ENCODE data around the gene CNNM1. TPM values are rescaled to one million over a fixed set of nuclear protein-coding genes. Genes with fewer than 3 reads are reported as not detected.

The CNNM1 gene
- total RNA-seq = under 1 TPM; 0.19 to 0.24 TPM
- long read RNA-seq, donor 1 = 0 reads
- long read RNA-seq, donor 2 = 0 reads

DNA sequence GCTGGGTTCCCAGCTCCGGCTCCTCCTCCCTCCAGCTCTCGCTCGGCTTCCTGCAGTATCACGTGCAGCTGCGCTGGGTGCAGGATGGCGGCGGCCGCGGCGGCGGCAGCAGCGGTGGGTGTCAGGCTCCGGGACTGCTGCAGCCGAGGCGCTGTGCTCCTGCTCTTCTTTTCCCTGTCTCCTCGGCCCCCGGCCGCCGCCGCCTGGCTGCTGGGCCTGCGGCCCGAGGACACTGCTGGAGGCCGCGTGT, at the start of gene CNNM1:
TSS of gene CNNM1 (plus strand) at position 53 of the 250 bp plus-strand sequence. CDS start at position 85, 32 bp downstream.
- intact Hi-C loops (cut with DNase I) = no loop called here
- DNase-seq (ENCODE audit: low spot score) = peak; percentile 79

DNA sequence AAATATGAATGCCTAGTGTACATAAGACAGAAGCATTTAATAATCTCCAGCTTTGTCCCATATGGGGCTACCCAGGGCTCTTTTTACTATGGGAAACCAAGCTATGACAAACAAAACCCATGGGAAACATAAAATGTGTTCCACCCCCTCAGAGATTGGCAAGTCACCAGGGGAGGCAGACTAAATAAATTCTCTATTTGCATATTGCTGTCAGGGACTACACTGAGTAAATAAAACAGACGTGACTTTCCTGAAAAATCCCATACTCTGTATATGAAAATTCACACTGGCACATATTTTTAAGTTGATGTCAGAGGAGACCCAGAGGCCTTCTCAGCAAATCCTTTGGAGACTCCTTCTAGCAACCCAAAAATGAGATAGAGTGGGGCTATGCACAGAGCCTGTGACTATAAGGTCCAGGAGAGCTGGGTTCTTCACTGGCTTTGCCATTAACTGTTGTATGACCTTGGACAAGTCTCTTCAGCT, 49.5 kb upstream of the CNNM1 start:
- intact Hi-C loops (cut with DNase I) = no loop called here
- no peak for DNase-seq (ENCODE audit: low spot score)

DNA sequence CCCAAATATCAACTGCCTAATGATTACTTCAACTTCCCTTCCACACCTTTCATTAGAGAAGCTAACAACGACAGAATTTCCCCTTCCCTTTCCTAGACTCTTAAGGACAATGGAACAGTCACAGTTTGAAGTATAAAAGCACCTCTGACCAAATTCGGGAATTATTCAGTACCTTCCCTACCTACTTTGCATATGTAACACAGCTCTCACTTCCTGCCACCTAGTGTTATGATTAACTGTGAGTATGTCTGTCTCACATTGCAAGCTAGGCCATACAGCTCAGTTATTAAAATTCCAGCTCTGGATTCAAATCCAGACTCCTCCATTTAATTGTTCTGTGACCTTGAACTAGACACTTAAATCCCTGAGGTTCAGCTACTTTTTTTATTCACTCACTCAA, 48.7 kb upstream of the CNNM1 start:
- intact Hi-C loops (cut with DNase I) = no loop called here
- no peak for DNase-seq (ENCODE audit: low spot score)

DNA sequence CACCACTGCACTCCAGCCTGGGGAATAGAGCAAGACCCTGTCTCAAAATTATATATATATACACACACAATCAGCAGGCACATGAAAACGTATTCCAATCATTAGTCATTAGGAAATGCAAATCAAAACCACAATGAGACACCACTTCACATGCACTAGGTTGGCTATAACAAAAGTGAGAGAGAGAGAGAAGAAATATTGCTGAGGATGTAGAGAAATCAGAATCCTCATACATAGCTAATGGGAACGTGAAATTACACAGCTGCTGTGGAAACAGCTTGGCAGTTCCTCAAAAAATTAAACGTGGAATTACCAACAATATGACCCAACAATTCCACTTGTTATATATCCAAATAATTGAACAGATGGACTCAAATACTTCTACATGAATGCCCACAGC, 43.3 kb upstream of the CNNM1 start:
- intact Hi-C loops (cut with DNase I) = no loop called here
- DNase-seq (ENCODE audit: low spot score) = no peak

DNA sequence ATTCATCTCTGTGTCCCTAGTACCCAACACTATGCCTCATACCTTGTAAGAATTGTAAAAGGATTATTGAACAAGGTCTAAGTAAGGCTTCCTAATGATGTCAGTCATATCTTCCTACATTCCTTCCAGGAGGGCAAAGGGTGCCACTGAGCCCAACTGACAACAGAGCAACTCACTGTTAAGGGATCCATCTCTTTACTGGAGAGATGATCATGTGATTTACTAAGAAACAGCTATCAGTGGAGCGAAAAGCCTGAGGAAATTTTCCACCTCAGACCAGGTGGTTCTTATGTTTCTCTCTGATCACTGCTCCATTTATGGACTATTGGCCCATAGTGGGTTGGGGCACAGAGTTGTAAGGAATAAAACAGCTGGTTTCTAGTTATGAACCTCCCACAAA, 38.9 kb upstream of the CNNM1 start:
- intact Hi-C loops (cut with DNase I) = no loop called here

DNA sequence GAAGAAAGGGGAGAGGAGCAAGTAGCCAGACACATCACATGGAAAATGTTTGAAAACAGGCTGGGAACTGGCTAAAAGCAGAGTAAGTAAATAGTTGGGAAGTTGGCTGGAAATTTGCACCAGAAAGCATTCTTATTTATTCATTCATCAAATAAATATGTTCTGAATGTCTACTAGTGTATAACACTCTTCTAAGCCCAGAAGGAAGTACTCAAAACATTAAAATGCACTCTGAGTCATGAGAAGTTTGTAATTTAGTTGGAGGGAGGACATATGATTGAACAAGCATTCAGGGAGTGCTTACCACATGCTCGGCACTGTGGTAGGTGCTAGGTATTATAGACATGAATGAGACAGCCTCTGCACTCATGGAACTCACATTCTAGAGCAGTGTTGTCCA, 37.0 kb upstream of the CNNM1 start:
- intact Hi-C loops (cut with DNase I) = no loop called here
- DNase-seq (ENCODE audit: low spot score) = no peak

More for the DNA sequence above, 38.9 kb upstream of the CNNM1 start:
- DNase-seq (ENCODE audit: low spot score) = no peak

DNA sequence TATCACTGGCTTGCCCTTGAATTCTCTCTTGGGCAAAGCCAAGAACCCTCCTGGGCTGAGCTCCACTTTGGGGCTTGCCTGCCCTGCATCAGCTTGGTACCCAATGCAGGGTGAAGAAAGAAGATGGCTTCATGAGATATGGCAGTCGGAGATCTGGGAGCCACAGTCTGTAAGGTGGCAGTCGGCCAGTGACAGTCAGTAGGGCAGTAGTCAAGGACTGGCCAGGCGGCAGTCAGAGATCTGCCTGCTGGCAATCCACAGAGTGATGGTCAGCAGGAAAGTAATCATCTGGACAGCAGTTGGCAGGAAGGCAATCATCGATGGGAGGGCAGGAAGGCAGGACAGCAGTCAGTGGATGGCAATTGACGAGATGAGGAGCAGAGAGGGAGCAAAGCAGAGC, 32.6 kb upstream of the CNNM1 start:
- intact Hi-C loops (cut with DNase I) = no loop called here
- DNase-seq (ENCODE audit: low spot score) = no peak

DNA sequence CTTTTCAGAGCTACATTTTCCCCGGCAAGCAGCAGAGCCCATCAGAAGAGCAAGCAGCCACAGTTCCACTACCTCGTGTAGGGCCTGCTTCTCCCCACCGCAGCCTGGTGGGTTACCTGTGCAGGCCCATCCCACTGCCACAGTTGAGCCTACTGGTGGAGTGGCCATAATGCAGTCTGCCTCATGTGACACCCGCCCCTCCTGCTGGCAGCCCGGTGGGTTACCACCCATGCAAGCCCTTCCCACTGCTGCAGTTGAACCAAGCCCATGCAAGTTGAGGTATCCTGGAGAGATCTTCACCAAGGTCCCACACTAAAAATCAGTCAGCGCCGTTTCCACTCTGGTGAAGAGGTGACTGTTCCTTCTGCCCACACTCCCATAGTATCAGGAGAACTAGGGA, 32.1 kb upstream of the CNNM1 start:
- intact Hi-C loops (cut with DNase I) = no loop called here

DNA sequence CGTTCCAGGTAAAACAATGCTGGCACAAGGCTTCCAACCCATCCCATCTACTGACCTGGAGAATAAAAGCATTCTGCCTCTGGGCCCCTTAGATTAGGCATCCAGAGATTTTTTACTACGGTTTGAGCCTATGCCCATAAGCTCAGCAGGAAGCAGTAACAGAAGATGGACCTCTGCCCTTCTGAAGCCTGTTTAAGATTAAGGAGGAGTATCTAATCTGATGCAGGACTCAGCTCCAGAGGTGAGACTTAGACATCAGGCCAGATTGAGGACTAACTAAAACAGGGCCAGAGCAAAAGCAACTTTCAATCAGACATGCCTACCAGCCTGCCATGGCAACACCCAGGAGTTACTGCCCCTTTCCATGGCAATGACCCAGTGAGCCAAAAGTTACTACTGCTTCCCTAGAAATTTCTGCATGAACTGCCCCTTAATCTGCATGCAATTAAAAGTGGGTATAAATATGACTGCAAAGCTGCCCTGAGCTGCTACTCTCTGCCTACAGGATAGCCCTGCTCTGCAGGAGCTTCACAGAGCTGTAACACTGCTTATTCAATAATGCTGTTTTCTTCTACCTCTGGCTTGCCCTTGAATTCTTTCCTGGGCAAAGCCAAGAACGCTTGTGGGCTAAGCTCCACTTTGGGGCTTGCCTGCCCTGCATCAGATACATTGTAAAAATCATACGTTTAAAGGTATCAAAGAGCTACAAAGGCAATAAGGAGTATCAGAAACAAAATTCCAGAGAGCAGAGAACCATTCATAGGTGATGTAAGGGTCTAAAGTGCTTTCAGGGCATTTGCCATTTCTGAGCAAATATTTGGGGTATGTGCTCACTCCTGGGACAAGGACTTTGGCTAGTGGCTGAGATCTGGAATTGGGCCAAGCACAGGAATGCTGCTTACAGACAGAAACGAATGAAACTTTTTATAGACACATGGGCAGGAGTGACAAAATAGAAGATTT, 25.0 kb upstream of the CNNM1 start:
- intact Hi-C loops (cut with DNase I) = no loop called here
- no peak for DNase-seq (ENCODE audit: low spot score)

More for the DNA sequence above, 32.1 kb upstream of the CNNM1 start:
- DNase-seq (ENCODE audit: low spot score) = no peak

DNA sequence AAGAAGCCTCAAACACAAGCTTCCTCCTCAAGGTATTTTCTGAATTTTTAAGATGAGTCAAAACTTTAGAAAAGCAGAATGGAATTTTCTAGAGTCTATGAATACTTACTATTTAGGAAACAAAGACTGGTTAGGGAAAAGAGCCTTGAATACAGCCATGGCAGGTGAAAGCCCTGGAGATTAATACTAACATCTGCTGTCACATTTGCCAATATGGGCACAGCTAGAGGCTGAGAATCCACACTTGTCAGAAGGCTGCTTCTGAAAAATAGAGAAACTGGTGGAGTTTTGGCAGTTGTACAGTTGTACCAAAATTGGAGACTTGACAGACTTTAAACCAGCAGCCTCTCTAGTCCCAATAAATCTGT, 24.3 kb upstream of the CNNM1 start:
- intact Hi-C loops (cut with DNase I) = no loop called here
- no peak for DNase-seq (ENCODE audit: low spot score)

DNA sequence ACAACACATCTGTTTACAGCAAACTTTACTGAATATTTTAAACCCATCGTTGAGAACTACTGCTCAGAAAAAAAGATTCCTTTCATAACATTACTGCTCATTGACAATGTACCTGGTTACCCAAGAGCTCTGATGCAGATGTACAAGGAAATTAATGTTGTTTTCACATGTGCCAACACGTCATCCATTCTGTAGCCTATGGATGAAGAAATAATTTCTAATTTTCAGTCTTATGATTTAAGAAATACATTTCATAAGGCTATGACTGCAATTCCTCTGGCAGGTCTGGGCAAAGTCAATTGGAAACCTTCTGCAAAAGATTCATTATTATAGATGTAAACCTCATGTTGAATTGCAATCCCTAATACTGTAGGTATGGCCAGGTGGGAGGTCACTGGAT, 16.7 kb upstream of the CNNM1 start:
- no peak for DNase-seq (ENCODE audit: low spot score)
- intact Hi-C loops (cut with DNase I) = no loop called here

DNA sequence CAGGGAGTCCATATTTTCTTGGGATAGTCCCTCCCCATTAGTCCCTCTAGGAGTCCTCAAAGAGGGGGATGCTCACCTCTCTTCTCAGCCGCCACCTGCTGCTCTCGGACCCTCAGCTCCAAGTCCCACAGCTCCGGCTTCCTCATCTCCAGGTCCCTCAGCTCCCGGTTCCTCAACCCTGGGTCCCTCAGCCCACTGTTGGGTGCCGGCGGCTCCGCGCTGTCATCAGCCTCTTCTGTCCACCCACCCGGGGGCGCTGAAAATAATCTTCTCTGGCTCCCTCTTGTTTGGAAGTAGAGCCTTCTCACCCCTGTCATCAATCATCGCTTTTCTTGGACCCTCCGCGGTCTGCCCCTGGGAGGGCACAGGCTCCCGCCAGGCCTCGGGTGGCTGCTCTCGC, 13.3 kb upstream of the CNNM1 start:
- intact Hi-C loops (cut with DNase I) = no loop called here
- no peak for DNase-seq (ENCODE audit: low spot score)

DNA sequence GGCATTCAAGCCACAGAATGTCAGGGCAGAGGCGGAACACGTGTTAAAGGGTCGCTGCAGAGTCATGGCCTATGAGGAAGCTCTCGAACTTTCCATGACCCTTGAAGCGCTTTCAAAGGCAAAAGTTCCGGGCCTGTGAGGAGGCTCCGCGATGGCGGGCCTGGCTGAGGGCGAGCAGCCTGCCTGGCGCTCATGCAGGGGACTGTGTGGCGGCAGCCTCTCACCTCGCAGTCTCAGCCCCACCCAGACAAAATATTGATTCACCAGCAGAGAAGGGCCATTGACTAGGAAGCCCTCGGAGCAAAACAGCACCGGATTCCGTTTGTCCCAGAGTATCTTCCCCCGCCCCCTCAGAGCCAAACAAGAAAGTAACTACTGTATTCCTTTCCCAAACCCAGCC, 12.8 kb upstream of the CNNM1 start:
- intact Hi-C loops (cut with DNase I) = no loop called here
- DNase-seq (ENCODE audit: low spot score) = no peak

DNA sequence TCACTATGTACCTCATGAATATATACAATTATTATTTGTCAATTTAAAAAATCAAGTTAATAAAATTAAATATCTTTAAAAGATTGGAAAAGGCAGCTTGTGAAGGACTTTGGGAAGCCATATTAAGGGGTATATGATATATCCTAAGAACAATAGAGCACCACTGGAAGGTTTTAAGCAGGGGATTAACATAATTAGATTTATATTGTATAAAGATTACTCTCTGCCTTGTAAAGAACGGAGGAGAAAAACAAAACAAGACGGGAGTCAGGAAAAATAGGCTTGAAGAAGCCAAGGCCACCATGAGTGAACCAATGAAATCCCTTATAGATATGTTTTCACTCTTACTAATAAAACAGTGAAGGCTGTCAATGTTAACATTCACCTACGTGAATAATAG, 11.1 kb upstream of the CNNM1 start:
- DNase-seq (ENCODE audit: low spot score) = no peak
- intact Hi-C loops (cut with DNase I) = no loop called here

DNA sequence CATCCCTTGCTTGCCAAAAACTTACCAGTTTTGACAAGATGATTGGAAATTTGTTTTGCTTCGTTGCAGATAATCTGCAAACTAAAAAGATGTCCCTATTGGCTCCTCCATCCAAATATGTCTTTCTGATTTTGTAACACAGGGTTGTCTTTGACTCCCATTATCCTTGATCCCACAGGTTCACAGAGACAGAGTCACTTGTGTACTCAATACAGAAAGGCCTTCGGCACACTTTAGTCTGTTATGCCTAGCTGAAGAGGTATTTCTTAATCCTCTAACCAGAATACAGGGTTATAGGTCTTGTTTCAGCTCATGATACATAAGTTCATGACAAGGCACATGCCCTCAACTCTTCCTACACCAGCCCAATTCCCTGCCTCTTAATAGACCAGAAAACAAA, 10.7 kb upstream of the CNNM1 start:
- DNase-seq (ENCODE audit: low spot score) = no peak
- intact Hi-C loops (cut with DNase I) = no loop called here

DNA sequence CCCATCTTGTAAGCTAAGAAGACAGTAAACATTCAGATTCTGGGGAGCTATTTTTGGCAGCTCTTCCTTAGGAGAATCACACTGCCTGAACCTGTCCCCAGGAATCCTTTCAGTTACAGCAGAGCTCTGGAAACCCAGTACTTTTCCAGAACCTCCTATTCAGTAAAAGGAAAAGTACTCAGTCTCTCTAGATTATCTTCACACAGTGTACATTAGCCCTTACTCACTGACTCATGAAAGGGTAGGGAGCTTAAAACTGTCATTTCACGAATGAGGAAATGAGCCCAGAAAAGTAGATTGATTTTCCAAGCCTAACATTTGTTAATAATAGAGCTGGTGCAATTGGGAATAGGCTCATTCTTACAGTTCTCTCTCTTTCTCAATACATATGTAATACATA, 3.9 kb upstream of the CNNM1 start:
- intact Hi-C loops (cut with DNase I) = no loop called here
- no peak for DNase-seq (ENCODE audit: low spot score)

DNA sequence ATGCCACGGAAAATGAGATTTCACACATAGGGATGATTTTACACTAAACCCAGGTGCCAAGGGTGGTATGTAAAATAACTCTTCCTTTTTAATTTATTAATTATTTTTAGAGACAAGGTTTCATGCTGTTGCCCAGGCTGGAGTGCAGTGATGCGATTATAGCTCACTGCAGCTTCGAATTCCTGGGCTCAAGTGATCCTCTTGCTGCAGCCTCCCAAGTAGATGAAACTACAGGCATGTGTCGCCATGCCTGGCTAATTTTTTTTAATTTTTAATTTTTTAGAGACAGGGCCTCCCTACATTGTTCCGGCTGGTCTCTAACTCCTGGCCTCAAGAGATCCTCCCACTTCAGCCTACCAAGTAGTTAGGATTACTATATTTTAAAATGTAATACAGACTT, 2.3 kb upstream of the CNNM1 start:
- intact Hi-C loops (cut with DNase I) = no loop called here
- no peak for DNase-seq (ENCODE audit: low spot score)

DNA sequence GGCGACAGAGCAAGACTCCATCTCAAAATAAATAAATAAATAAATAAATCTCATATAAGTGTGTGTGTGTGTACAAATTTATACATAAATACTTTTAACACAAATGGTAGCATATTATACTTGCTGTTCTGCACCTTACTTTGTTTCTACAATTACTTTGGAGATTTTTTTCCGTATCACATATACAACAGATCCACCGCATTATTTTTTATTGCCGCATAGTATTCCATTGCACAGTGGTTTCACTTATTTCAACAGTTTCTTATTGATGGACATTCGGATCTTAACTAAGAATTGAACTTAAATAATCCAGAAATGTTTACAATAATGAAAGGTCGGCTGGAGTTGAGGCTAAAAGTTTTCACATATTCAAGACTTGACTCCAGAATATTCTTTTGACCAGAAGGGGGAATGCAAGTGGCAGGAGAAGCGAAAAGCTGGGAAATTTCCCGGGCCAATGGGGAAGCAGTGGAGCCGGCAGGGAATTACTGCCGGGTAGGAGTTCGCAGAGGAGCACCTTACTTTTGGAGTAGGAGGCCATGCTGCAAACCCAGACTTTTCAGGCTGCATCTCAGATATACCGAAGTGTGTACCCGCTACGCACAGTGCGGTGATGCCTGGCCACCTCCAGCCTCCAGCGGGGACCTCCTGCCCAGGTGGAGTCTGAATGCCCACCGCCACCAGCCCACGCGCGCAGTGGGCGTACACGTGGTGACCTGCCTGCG, 415 bp upstream of the CNNM1 start:
- no peak for DNase-seq (ENCODE audit: low spot score)
- intact Hi-C loops (cut with DNase I) = no loop called here

DNA sequence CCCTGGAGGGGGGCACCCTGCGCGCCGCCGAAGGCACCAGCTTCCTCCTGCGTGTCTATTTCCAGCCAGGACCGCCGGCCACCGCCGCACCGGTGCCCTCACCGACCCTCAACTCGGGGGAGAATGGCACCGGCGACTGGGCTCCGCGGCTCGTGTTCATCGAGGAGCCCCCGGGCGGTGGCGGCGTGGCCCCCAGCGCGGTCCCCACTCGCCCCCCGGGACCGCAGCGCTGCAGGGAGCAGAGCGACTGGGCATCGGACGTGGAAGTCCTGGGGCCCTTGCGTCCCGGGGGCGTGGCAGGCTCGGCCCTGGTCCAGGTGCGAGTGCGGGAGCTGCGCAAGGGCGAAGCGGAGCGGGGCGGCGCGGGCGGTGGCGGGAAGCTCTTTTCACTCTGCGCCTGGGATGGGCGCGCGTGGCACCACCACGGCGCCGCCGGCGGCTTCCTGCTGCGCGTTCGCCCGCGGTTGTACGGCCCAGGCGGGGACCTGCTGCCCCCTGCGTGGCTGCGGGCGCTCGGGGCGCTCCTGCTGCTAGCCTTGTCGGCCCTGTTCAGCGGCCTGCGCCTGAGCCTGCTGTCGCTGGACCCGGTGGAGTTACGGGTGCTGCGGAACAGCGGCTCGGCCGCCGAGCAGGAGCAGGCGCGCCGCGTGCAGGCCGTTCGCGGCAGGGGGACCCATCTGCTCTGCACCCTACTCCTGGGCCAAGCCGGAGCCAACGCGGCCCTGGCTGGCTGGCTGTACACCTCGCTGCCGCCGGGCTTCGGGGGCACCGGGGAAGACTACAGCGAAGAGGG, 594 bp downstream of the CNNM1 start:
- intact Hi-C loops (cut with DNase I) = no loop called here
- peak; percentile 80 for DNase-seq (ENCODE audit: low spot score)

DNA sequence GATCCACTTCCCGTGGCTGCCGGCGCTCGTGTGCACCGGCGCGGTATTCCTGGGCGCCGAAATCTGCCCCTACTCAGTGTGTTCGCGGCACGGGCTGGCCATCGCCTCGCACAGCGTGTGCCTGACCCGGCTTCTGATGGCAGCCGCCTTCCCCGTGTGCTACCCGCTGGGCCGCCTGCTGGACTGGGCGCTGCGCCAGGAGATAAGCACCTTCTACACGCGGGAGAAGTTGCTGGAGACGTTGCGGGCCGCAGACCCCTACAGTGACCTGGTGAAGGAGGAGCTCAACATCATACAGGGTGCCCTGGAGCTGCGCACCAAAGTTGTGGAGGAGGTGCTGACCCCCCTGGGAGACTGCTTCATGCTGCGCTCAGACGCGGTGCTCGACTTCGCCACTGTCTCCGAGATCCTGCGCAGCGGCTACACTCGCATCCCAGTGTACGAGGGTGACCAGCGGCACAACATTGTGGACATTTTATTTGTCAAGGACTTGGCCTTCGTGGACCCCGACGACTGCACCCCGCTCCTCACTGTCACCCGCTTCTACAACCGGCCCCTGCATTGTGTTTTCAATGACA, 1.3 kb downstream of the CNNM1 start:
- intact Hi-C loops (cut with DNase I) = no loop called here
- no peak for DNase-seq (ENCODE audit: low spot score)

Measured in posterior vena cava (tissue), 2 donors.